Mesodermal cell (in vitro differentiated cells): ENCODE measurements around the gene CD46.

Experiments
- H3K27ac ChIP-seq: 2 replicates; pipeline ENCODE4 v1.7.0; 2013; ENCODE audit warnings: mild to moderate bottlenecking, low read depth, low read length, moderate library complexity; ENCODE audit not compliant: severe bottlenecking
- H3K36me3 ChIP-seq: 2 replicates; pipeline ENCODE4 v1.7.1; 2013; ENCODE audit warnings: mild to moderate bottlenecking, low read length, moderate library complexity; ENCODE audit not compliant: control insufficient read depth, insufficient read depth
- H3K4me1 ChIP-seq: one replicate; pipeline ENCODE4 v1.7.1; 2013; ENCODE audit warnings: mild to moderate bottlenecking, low read length; ENCODE audit not compliant: insufficient read depth, control insufficient read depth, poor library complexity, severe bottlenecking
- H3K4me3 ChIP-seq: 2 replicates; pipeline ENCODE4 v1.7.0; 2013; ENCODE audit warnings: low read length, control low read depth, mild to moderate bottlenecking; ENCODE audit not compliant: insufficient read depth, poor library complexity, severe bottlenecking; ENCODE audit errors: extremely low read depth
- H3K9me3 ChIP-seq: 2 replicates; pipeline ENCODE4 v1.7.1; 2013; ENCODE audit warnings: mild to moderate bottlenecking, low read length, moderate library complexity; ENCODE audit not compliant: control insufficient read depth
- WGBS, 2 experiments: methylation state at CpG; one replicate each; pipeline ENCODE4 v1.1.5; 2013; ENCODE audit warnings: missing lambda C conversion rate in 2 of 2; ENCODE audit not compliant: insufficient coverage in 2 of 2; 5-methylcytosine and 5-hydroxymethylcytosine counted together

The CD46 gene

GRCh38 chr1:207797229-207797973, 45.5 kb downstream of the CD46 start:
- Histone ChIP-seq H3K36me3 (peaks cover 28% of the 10 kb centered on the region), H3K9me3 (no peaks in the 10 kb centered on the region), H3K27ac (no peak overlapping the region), H3K4me3 (no peak overlapping the region), H3K4me1 (no peaks in the 10 kb centered on the region)
- 73 to 91% methylated on average over 4 to 5 of the region's 7 CpGs for WGBS, 2 experiments

- Histone ChIP-seq H3K36me3 (peaks cover 20% of the 10 kb centered on the region), H3K9me3 (no peaks in the 10 kb centered on the region), H3K27ac (no peak overlapping the region), H3K4me3 (no peak overlapping the region), H3K4me1 (no peaks in the 10 kb centered on the region)
- 88 to 90% methylated on average over 5 to 6 of the region's 6 CpGs for WGBS, 2 experiments
Observed at GRCh38 chr1:207798847-207799246, 47.0 kb downstream of the CD46 start.

GRCh38 chr1:207799989-207800648, 48.3 kb downstream of the CD46 start:
- Histone ChIP-seq H3K36me3 (peaks cover 11% of the 10 kb centered on the region), H3K4me1 (peaks cover 6% of the 10 kb centered on the region), H3K9me3 (no peaks in the 10 kb centered on the region), H3K4me3 (no peak overlapping the region), H3K27ac (no peak overlapping the region)
- 77 to 86% methylated on average over 2 of the region's 6 CpGs for WGBS, 2 experiments

DNA sequence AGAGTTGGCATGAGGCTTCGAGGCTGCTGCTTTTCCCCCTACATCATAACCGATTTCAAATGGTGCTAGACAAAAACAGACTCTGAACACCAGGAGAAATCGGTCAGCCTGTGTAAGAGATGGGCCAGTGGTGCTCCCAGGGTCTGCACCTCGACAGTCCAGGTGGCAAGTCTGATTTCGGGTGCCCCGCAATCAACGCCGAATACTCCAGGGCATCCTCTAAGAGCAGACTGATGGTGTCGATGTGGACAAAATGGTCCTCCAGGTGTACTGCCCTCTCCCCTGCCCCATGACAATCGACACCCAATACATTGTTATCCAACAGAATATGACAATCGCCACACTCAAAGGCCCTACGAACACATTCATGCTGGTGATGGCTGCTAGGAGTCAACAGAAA, 50.0 kb downstream of the CD46 start:
- Histone ChIP-seq H3K9me3 (no peaks in the 10 kb centered on the region), H3K4me1 (peaks cover 14% of the 10 kb centered on the region), H3K4me3 (no peak overlapping the region), H3K36me3 (peaks cover 2% of the 10 kb centered on the region), H3K27ac (no peak overlapping the region)
- 94 to 96% methylated on average over 11 of the region's 12 CpGs for WGBS, 2 experiments

DNA sequence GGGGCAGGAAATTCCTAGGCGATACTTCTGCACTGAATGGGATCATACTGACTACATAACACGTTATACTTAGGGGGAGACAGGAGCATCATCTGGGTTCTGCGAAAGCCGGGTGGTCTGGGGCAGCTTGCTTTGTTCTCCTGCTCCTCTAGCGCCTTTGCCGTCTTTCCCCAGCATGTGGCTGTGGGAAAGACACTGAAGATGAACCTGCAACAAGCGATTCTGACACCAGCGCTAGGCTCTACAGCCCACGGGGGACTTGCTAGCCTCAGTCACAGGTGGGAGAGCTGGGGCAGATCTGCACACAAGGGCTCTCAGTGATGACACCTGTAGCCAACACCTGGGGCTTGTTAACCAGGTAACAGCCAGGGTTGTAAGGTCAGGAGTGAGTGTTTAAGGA, 51.8 kb downstream of the CD46 start:
- Histone ChIP-seq H3K36me3 (peaks cover 2% of the 10 kb centered on the region), H3K4me1 (peaks cover 25% of the 10 kb centered on the region), H3K4me3 (no peak overlapping the region), H3K27ac (no peak overlapping the region), H3K9me3 (no peaks in the 10 kb centered on the region)
- WGBS, 2 experiments: 87 to 94% methylated on average over 9 of the region's 9 CpGs

DNA sequence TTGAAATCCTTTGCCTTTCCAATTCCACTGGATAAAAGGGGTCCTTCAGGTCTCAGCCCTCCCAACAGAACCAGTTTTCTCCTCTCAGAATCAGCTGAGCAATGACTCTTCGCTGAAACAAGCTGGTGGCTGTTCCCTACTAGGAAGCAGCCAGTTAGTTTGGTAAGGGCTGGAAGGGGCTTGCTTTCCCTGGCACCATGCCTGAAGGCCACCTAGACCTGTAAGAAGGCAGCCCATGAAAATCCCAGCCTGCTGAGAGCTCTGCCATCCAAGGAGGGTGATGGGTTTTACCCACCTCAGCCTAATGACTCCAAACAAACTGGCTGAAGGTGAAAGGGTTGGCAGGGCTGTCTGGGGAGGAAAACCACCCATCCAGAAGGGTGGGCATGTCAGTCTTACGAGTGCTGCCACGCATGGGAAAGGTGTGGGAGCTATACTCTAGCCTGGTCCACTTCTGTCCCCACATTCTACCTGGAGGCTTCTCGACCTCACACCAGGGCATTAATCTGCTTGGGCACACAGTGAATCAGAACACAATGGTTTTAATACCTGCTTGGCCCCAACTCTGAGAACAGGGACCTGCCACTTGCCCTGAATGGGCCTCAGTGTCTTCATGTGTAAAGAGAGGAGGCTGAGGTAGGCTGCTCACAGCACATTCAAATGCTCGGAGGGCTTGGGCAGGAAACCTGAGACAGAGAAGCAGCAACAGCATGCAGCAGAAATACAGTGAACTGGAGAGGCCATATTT, 53.0 kb downstream of the CD46 start:
- H3K4me3 ChIP-seq: no peak overlapping the region
- H3K27ac ChIP-seq: no peak overlapping the region
- 87 to 91% methylated on average over 4 of the region's 5 CpGs for WGBS, 2 experiments
- H3K36me3 ChIP-seq: peaks cover 2% of the 10 kb centered on the region
- H3K9me3 ChIP-seq: no peaks in the 10 kb centered on the region
- H3K4me1 ChIP-seq: peaks cover 25% of the 10 kb centered on the region

DNA sequence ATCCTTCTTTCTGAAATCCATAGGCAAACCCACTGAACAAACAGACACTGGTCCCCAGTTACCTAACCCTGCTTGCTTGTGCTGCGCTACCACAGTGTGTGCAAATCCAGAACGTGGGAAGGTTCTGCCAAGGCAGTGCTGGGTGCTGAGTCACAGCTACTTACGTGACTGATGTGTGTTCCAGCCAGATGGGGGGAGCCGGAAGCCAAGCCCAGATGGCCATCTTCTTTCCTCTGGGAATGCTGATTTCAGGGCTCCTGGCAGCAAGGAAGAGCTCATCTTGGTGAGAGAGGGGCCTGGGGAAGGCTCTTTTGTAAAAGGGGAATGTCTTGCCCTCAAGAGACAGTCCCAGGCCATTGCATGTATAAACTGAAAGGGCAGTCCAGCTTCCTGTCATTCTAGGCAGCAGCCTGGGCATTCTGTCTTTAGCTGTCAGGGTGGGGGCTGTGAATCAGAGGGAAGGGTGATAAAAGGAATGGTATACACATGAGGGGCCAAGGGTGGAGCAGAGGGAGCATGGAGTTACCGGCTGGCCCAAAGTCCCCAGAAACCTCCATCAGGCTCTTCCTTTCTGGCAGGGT, 54.1 kb downstream of the CD46 start:
- Histone ChIP-seq H3K4me1 (peaks cover 32% of the 10 kb centered on the region), H3K27ac (peak overlapping the region; percentile 36), H3K4me3 (no peak overlapping the region), H3K36me3 (no peaks in the 10 kb centered on the region), H3K9me3 (no peaks in the 10 kb centered on the region)
- 88% methylated on average over 4 of the region's 5 CpGs for WGBS, 2 experiments

GRCh38 chr1:207806531-207807325, 54.9 kb downstream of the CD46 start:
- H3K27ac ChIP-seq: no peak overlapping the region
- H3K9me3 ChIP-seq: no peaks in the 10 kb centered on the region
- 89 to 91% methylated on average over 5 to 7 of the region's 11 CpGs for WGBS, 2 experiments
- no peaks in the 10 kb centered on the region for H3K36me3 ChIP-seq
- peaks cover 32% of the 10 kb centered on the region for H3K4me1 ChIP-seq
- H3K4me3 ChIP-seq: no peak overlapping the region

- no peaks in the 10 kb centered on the region for H3K9me3 ChIP-seq
- H3K4me1 ChIP-seq: peaks cover 32% of the 10 kb centered on the region
- H3K36me3 ChIP-seq: no peaks in the 10 kb centered on the region
- no peak overlapping the region for H3K4me3 ChIP-seq
- no peak overlapping the region for H3K27ac ChIP-seq
- 80 to 100% methylated on average over 1 of the region's 1 CpG for WGBS, 2 experiments
Observed at GRCh38 chr1:207807326-207807689, 55.5 kb downstream of the CD46 start.

GRCh38 chr1:207807690-207808321, 56.0 kb downstream of the CD46 start:
- no peaks in the 10 kb centered on the region for H3K36me3 ChIP-seq
- H3K27ac ChIP-seq: no peak overlapping the region
- WGBS, 2 experiments: 89% methylated on average over 9 to 10 of the region's 13 CpGs
- no peak overlapping the region for H3K4me3 ChIP-seq
- peaks cover 32% of the 10 kb centered on the region for H3K4me1 ChIP-seq
- no peaks in the 10 kb centered on the region for H3K9me3 ChIP-seq
